Mucosa of descending colon (tissue), 3 donors: ENCODE results near the gene SCYGR7. TPM values are rescaled to one million over a fixed set of nuclear protein-coding genes. Genes with fewer than 3 reads are reported as not detected.

Source experiments
- ATAC-seq: fragments of 200-7000 bp; cut with Tn5 transposase; one replicate; pipeline ENCODE4 v1.9.1; 2020; ENCODE audit warnings: mild to moderate bottlenecking, moderate library complexity
- DNase-seq, 3 donors: peaks; one replicate each; pipeline ENCODE4 v3.0.0-alpha.2; 2020
- H3K36me3 ChIP-seq: fragments of 200-600 bp; one replicate; pipeline ENCODE4 v1.8.0; 2021; ENCODE audit warnings: low read depth, mild to moderate bottlenecking
- H3K4me1 ChIP-seq: fragments of 200-600 bp; one replicate; pipeline ENCODE4 v1.8.0; 2021; ENCODE audit warnings: low read depth, mild to moderate bottlenecking
- H3K4me3 ChIP-seq: fragments of 200-600 bp; one replicate; pipeline ENCODE4 v1.8.0; 2021; ENCODE audit warnings: mild to moderate bottlenecking
- H3K9me3 ChIP-seq: fragments of 200-600 bp; one replicate; pipeline ENCODE4 v1.8.0; 2021; ENCODE audit warnings: mild to moderate bottlenecking
- CTCF ChIP-seq: fragments of 200-600 bp; IDR thresholded peaks from one replicate; pipeline ENCODE4 v1.8.0; 2022; ENCODE audit warnings: antibody characterized with exemption, mild to moderate bottlenecking
- intact Hi-C, 2 donors: fragments of 100-400 bp; cut with DNase I in 1 of 2; cut with micrococcal nuclease in 1 of 2; formaldehyde crosslinking; loops; one replicate each; pipeline versions ENCODE4 v1.11.0 to v1.11.1; 2022; cut with DNase I, micrococcal nuclease
- total RNA-seq, 3 donors: library from RNA; stranded (reverse); fragmentation: NEBNext Ultra II Directional in 2 of 3; extraction: Animal tissue kit (Norgen Biotek cat#: 25700) in 2 of 3; gene quantifications; one replicate each; pipeline versions ENCODE4 v1.2.1 to v1.2.4, GENCODE V29; 2021 to 2023
- donor health status: DM: no; HTN: no; CAD: no; lungs with moderate emphysema.
- donor health status: DM: no; HTN: no; CAD: no.
- donor health status: DM: no; HTN: yes; CAD: no.

SCYGR7 gene
- total RNA-seq, 3 donors from 2014 or later, result not detected

- no peak for ATAC-seq
- intact Hi-C loops, result no loop called here
Observed at GRCh38 chr2:227772932-227773331, 44.8 kb downstream of the SCYGR7 start.

GRCh38 chr2:227774011-227774624, 46.0 kb downstream of the SCYGR7 start:
- H3K4me1 ChIP-seq, result peaks cover 4% of the 10 kb centered on the region
- no peaks in the 10 kb centered on the region for H3K36me3 ChIP-seq
- ATAC-seq (peak; percentile 74), DNase-seq (no peak)
- TF ChIP-seq CTCF, result no peak
- H3K4me3 ChIP-seq, result no peak overlapping the region
- intact Hi-C loops, result no loop called here
- H3K9me3 ChIP-seq, result no peaks in the 10 kb centered on the region

More at GRCh38 chr2:227772932-227773331, 44.8 kb downstream of the SCYGR7 start:
- Histone ChIP-seq H3K36me3 (no peaks in the 10 kb centered on the region), H3K4me3 (no peak overlapping the region), H3K4me1 (peaks cover 4% of the 10 kb centered on the region), H3K9me3 (no peaks in the 10 kb centered on the region)
- DNase-seq, result no peak
- TF ChIP-seq CTCF, result no peak

- DNase-seq (peak in 1 of 3 donors; percentile 66), ATAC-seq (peak; percentile 88)
- Histone ChIP-seq H3K36me3 (no peaks in the 10 kb centered on the region), H3K9me3 (no peaks in the 10 kb centered on the region), H3K4me3 (no peak overlapping the region), H3K4me1 (peaks cover 4% of the 10 kb centered on the region)
- intact Hi-C loops, result no loop called here
- TF ChIP-seq CTCF, result no peak
Observed at GRCh38 chr2:227774895-227775842, 47.0 kb downstream of the SCYGR7 start.

Other genes with a start within 250 kb of the SCYGR7 start
- not detected for gene SCYGR2, start 129.4 kb upstream of the SCYGR7 start, total RNA-seq
- gene SCYGR3, start 113.5 kb upstream of the SCYGR7 start, total RNA-seq, result not detected
- not detected for gene SCYGR4, start 110.8 kb upstream of the SCYGR7 start, total RNA-seq
- gene SCYGR5, start 61.5 kb upstream of the SCYGR7 start, total RNA-seq, result not detected
- gene SLC19A3, start 10.3 kb upstream of the SCYGR7 start, total RNA-seq, result 10 to 100 TPM in 2 of 3 donors, 1 to 10 TPM in 1; 4.5 to 28.8 (median 21.6) TPM
- gene SCYGR6, start 3.6 kb upstream of the SCYGR7 start, total RNA-seq, result not detected
- gene SCYGR8, start 17.6 kb downstream of the SCYGR7 start, total RNA-seq, result not detected
- 10 to 100 TPM; 10.2 to 24.4 (median 12.9) TPM for gene CCL20, start 85.5 kb downstream of the SCYGR7 start, total RNA-seq
- gene DAW1, start 143.3 kb downstream of the SCYGR7 start, total RNA-seq, result not detected